ENCODE measurements around the gene MIPEP. TPM values are rescaled to one million over a fixed set of nuclear protein-coding genes. Genes with fewer than 3 reads are reported as not detected.

The MIPEP gene
- total and polyA plus RNA-seq, 11 donors, result 21.5 to 88.1 (median 42.1) TPM

DNA sequence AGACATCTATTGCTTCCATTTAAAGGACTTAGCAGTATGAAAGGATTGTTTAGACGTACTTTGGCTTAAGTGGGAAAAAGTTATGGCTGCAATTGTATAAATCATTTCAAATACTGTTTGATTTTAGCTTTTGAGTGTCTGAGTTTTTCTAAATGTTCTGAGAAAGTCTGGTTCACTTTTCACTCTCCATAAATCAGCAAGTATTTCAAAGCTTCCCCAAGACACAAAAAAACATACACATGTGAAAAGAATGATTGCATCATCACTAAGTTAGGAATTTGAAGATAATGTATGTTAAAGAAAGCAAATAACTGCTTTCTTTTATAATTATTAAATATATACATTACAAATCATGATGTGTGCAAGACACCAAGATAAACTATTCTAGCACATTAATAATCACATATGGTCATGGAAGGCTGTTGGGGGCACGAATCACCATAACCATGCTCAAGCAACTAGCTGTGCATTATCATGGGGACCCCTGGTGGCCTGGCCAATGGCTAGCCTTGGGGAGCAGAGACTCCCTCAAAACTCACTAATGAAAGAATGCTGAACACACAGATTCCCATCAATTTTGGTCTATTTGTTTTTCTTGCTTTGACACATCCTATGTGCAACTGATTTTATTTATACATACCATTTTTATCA, 111.1 kb downstream of the MIPEP start:
- no peaks in the 10 kb centered on the region for H3K27me3 ChIP-seq
- H3K4me1 ChIP-seq, result peaks cover 0 to 6% (median 0%) of the 10 kb centered on the region in 12 donors
- H3K4me3 ChIP-seq, result no peak overlapping the region
- no peaks in the 10 kb centered on the region for H3K9me3 ChIP-seq
- TF ChIP-seq, protein P1, sequence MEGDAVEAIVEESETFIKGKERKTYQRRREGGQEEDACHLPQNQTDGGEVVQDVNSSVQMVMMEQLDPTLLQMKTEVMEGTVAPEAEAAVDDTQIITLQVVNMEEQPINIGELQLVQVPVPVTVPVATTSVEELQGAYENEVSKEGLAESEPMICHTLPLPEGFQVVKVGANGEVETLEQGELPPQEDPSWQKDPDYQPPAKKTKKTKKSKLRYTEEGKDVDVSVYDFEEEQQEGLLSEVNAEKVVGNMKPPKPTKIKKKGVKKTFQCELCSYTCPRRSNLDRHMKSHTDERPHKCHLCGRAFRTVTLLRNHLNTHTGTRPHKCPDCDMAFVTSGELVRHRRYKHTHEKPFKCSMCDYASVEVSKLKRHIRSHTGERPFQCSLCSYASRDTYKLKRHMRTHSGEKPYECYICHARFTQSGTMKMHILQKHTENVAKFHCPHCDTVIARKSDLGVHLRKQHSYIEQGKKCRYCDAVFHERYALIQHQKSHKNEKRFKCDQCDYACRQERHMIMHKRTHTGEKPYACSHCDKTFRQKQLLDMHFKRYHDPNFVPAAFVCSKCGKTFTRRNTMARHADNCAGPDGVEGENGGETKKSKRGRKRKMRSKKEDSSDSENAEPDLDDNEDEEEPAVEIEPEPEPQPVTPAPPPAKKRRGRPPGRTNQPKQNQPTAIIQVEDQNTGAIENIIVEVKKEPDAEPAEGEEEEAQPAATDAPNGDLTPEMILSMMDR (IDR thresholded peaks at IDR 0.05), result peak in 7 of 12 donors; percentile 6 to 40 (median 20)
- no peak for TF ChIP-seq POLR2A (IDR thresholded peaks at IDR 0.05)
- ATAC-seq, result no peak
- no peak for DNase-seq
- no peak overlapping the region for H3K27ac ChIP-seq
- intact Hi-C loops (cut with DNase I), result no loop called here
- no peaks in the 10 kb centered on the region for H3K36me3 ChIP-seq
- WGBS, 4 donors, result 45 to 86% (median 71%) methylated on average over 2 of the region's 2 CpGs

DNA sequence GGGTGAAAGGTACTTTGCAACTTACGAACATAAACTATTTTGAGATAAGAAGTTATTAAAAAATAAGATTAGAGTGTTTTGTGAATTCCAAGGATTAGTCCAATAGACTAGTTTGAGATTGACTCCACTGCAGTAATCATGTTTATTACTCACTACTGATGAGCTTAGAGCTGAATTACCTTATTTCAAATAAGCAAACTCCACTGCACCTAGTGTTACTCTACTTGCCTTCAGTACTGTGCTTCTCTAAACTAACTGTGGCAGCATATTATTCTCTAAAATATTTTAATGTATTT, 111.7 kb downstream of the MIPEP start:
- Histone ChIP-seq H3K4me1 (peaks cover 0 to 6% (median 0%) of the 10 kb centered on the region in 12 donors), H3K36me3 (no peaks in the 10 kb centered on the region), H3K27me3 (no peaks in the 10 kb centered on the region), H3K9me3 (no peaks in the 10 kb centered on the region), H3K4me3 (no peak overlapping the region), H3K27ac (no peak overlapping the region)
- TF ChIP-seq, protein P1 (IDR thresholded peaks at IDR 0.05), result no peak
- no peak for TF ChIP-seq POLR2A (IDR thresholded peaks at IDR 0.05)
- intact Hi-C loops (cut with DNase I), result no loop called here
- no peak for ATAC-seq
- DNase-seq, result no peak
- whole genome bisulfite sequencing, 4 donors, result 16 to 45% (median 31%) methylated on average over 1 of the region's 1 CpG

DNA sequence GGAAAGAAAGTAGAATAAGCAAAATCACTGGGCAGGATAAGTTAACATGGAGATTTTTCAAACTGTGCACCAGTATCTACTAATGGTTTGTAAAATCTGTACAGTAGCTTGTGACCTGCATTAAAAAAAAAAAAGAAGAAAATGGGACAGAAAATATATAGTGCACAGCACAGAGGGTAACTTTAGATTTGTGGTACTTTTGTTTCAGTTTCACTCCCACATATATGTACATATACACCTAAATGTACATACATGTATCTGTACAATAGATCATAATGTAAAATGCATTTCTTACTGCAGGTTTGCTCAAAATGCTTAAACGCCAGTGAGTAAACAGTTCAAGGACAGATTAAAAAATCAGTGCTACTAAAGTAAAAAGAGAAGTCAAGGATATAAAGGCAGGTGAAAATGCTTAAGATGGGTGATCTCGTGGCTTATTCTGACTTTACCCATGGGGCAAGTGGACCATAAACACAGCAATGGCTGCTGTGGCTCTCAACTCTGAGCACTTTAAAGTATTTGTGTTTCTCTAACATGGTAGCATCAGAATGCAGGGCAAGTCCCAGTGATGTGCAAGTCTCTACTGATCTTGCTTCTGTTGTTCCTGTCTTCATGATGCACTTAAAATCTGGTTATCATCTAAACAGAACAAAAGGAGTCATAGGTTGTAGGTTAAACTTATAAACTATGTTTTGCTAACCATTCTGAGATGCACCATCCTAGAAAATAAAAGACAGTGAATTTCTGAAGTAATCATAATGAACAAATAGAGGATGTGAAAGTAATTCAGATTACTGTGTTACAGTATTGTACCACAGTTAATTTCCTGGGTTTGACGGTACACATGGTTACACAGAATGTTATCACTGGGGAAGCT, 112.3 kb downstream of the MIPEP start:
- intact Hi-C loops (cut with DNase I), result no loop called here
- DNase-seq, result no peak
- peaks cover 0 to 6% (median 0%) of the 10 kb centered on the region in 12 donors for H3K4me1 ChIP-seq
- H3K27ac ChIP-seq, result no peak overlapping the region
- H3K9me3 ChIP-seq, result no peaks in the 10 kb centered on the region
- no peak for TF ChIP-seq POLR2A (IDR thresholded peaks at IDR 0.05)
- 77 to 82% (median 80%) methylated on average over 3 of the region's 3 CpGs for WGBS, 4 donors
- no peak for ATAC-seq
- H3K36me3 ChIP-seq, result no peaks in the 10 kb centered on the region
- no peak overlapping the region for H3K4me3 ChIP-seq
- H3K27me3 ChIP-seq, result no peaks in the 10 kb centered on the region

DNA sequence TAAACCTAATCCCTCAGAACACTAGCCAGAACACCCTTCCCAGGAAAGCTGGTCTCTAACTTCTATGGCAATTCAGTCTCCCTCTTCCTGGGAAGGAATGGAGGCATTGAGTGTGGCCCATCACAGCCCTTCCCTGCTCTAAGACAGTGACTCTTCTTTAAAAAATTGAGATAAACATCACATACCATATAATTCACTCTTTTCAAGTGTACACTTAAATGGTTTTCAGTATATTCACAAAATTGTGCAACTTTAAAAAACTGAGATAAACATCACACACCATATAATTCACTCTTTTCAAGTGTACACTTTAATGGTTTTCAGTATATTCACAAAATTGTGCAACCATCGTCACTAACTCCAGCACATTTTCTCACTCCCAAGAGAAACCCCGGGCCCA, 116.5 kb downstream of the MIPEP start:
- no peaks in the 10 kb centered on the region for H3K9me3 ChIP-seq
- WGBS, 4 donors, result 48 to 50% (median 49%) methylated on average over 2 of the region's 2 CpGs
- no peak overlapping the region for H3K4me3 ChIP-seq
- intact Hi-C loops (cut with DNase I), result no loop called here
- DNase-seq (no peak), ATAC-seq (no peak)
- no peak overlapping the region for H3K27ac ChIP-seq
- no peaks in the 10 kb centered on the region for H3K27me3 ChIP-seq
- H3K4me1 ChIP-seq, result peaks cover 0 to 6% (median 0%) of the 10 kb centered on the region in 12 donors
- H3K36me3 ChIP-seq, result no peaks in the 10 kb centered on the region
- TF ChIP-seq, protein P1 (IDR thresholded peaks at IDR 0.05), result no peak
- no peak for TF ChIP-seq POLR2A (IDR thresholded peaks at IDR 0.05)
